ENCODE results near the gene AKIRIN2.

AKIRIN2 gene

DNA sequence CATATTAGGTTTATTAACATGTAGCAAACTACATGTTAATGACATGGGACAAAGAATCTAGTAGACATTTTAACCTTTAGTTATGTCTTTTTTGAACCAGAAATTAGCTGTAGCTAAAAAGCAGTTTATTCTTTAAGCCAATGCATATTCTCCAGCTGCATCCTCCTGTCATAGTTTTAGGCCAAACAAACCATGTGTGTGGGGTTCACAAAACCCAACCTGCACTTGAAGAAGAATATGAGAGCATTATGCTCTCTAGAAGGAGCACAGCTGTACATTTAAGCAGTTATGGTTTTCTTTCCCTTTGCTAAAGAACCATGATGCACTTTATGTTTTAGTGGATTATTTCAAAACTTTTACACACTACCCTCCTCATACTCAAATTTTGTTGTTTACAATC, 46.2 kb downstream of the AKIRIN2 start:
- no peak for DNase-seq (ENCODE audit: low spot score)

GRCh38 chr6:87654875-87655454, 47.1 kb downstream of the AKIRIN2 start:
- no peak for DNase-seq (ENCODE audit: low spot score)

DNA sequence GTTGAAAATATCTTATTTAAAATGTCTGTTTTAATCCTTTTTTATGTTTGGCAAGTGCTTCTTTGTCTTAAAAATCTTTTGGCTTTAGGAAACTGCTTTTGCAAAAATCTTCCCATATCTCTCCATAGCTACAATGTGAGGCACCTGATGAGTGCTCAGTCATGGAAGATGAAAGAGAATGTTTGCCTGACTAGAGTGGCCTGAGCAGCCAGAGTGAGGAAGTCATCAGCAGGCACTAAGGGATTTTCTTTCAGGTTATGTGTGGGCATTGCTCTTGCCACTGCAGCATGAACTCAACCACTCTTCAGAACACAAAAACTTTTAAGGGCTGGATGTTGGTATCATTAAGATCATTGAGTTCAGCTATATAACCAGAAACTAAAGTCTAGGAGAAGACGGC, 47.9 kb downstream of the AKIRIN2 start:
- no peak for DNase-seq (ENCODE audit: low spot score)

- DNase-seq (ENCODE audit: low spot score), result no peak
Observed at GRCh38 chr6:87653074-87653962, 48.7 kb downstream of the AKIRIN2 start.

GRCh38 chr6:87645080-87645479, 57.0 kb downstream of the AKIRIN2 start:
- no peak for DNase-seq (ENCODE audit: low spot score)

DNA sequence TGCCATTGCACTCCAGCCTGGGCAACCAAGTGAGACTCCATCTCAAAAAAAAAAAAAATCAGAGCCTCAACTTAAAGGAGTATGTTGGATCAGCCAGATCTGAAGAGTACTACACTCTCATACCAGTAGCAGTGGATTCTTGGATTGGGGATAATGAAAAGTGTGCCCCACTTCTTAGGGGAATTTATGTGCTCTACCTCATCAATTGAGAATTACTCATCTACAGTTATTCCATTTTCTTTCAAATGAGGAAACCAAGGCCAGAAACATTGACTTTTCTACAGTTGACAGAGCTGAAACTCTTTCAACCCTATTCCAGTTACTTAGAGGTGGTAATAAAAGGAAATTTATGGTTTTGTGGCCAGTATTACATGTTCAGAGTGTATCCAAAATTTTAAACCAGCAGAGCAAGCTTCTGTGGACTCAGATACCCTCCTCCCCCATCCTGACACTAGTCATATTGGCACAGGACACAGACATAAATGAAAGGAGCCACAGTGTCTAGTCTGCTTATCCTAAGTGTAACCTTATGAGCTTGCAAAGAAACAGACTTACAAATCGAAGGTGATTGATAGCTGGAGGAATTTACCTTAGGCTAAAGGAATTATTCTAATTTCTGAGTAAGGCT, 60.9 kb downstream of the AKIRIN2 start:
- peak; percentile 32 for DNase-seq (ENCODE audit: low spot score)

DNA sequence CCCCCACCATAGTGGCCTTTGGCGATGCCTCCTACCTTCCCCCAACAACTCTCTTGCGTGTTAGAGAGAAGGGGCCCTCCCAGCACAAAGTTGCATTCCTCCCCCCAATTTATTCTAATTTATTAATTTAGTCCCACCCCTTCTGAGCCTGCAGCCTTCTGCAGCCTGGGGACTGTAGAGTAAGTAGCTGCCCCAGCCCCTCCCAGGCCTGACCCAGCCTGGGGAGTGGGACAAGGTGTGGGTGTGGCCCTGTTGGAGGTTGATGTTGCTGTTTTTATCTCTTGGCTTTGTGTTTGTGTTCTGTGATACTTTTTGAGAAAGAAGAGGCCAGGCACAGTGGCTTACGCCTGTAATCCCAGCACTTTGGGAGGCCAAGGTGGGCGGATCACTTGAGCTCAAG, 62.7 kb downstream of the AKIRIN2 start:
- DNase-seq (ENCODE audit: low spot score), result no peak

GRCh38 chr6:87637106-87637505, 64.9 kb downstream of the AKIRIN2 start:
- no peak for DNase-seq (ENCODE audit: low spot score)

DNA sequence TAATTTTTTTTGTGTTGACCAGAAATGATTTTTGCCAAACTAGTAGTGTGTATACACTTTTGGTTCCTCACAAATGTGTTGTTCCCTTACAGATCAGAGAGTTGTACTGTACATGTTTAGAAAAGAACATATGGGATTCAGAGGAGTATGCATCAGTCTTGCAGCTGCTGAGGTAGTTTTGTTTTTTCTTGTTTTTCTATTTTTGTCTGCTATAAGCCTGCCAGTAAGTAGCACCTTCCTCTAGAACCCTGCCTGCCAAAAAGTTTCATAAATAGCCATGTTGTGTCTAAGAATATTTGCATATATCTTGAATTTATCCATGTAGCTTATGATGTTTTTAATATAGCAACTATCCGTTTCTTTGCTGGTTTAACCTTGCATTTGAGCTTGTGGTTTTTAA, 65.7 kb downstream of the AKIRIN2 start:
- no peak for DNase-seq (ENCODE audit: low spot score)

GRCh38 chr6:87633851-87634250, 68.2 kb downstream of the AKIRIN2 start:
- DNase-seq (ENCODE audit: low spot score), result no peak

GRCh38 chr6:87630746-87631145, 71.3 kb downstream of the AKIRIN2 start:
- DNase-seq (ENCODE audit: low spot score), result no peak

DNA sequence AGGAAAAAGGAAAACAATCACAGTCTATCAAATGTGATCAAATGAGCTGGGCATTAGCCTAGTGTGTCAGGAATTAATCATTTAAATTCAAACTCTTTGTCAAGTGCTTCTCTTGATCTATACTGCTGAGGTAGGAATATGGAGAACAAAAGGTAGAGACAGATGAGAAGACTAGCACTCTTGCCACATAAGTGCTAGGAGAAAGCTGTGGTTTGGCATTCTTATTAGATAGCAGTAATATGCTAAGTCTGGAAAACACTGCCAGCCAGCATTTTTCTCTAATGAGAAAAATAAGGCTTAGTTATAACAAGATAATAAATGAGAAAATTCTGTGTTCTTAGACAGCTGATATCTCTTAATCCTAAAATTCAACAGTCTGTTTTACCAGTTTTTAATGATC, 73.2 kb downstream of the AKIRIN2 start:
- peak; percentile 62 for DNase-seq (ENCODE audit: low spot score)

- DNase-seq (ENCODE audit: low spot score), result no peak
Observed at GRCh38 chr6:87628424-87628823, 73.6 kb downstream of the AKIRIN2 start.

All from GM03348 (cell line).